NCI-H2107 treated with DMSO at 0.1 percent for 48 hours (cell line): ENCODE data around the gene FAM219A.
A peak's percentile ranks its signal among the peaks of the same experiment; 100 is the strongest.
"Not testable (repeated sequence)": the region's sequence is repeated elsewhere in the genome, so short reads cannot be mapped to it uniquely, and the experiment has no call there.

Experiments
- DNase-seq: peaks from one replicate; lab custom pipeline; 2025; ENCODE audit not compliant: unreplicated experiment; lab: John Stamatoyannopoulos, UW

The FAM219A gene

DNA sequence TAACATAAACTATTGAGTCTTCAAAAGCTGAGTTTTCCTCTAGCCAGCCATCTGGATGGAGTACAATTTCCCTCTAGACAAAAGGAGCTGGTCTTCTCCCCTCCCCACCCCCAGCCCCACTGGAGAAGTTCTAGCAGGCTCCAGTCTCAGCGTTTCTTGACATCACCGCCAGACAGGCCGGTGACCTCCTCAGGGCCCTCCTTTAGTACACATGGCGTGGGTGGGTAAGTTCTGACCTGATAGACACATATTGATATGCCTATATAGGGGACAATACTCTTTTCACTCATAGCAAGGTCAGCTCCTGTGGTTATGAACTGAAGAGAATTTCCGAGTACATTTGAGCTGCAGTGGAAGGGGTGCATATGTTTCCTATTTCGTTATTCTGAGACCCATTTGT lies 27.5 kb upstream of the FAM219A start:
- DNase-seq, result no peak

DNA sequence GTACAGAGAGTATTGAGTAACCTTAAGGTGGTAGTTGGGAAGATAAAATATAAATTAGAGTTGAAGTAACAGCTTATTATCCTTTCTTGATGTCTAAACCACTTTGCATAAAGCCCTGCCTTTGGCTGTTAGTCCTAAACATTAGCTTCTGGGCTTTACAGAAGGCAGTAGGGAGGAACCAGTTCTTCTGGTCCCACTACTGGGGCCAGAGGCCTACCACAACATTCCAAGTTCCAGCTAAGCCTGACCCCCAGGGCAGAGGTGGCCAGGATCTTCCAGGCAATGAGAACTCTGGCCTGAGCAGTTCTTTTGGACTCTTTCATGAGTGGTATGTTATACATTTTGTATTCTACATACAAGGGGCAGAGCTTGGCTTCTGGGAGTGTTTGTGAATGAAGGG lies 26.3 kb upstream of the FAM219A start:
- no peak for DNase-seq

DNA sequence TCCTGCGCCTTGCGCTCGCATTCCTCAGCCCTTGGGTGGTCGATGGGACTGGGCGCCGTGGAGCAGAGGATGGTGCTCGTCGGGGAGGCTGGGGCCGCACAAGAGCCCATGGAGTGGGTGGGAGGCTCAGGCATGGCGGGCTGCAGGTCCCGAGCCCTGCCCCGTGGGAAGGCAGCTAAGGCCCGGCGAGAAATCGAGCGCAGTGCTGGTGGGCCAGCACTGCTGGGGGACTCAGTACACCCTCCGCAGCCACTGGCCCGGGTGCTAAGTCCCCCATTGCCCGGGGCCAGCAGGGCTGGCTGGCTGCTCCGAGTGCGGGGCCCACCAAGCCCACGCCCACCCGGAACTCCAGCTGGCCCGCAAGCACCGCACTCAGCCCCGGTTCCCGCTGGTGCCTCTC lies 24.4 kb upstream of the FAM219A start:
- not testable (repeated sequence) for DNase-seq

DNA sequence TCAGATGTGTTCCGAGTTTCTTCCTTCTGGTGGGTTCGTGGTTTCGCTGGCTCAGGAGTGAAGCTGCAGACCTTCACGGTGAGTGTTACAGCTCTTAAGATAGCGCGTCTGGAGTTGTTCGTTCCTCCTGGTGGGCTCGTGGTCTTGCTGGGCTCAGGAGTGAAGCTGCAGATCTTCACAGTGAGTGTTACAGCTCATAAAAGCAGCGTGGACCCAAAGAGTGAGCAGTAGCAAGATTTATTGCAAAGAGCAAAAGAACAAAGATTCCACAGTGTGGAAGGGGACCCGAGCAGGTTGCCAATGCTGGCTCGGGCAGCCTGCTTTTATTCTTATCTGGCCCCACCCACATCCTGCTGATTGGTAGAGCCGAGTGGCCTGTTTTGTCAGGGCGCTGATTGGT lies 23.2 kb upstream of the FAM219A start:
- DNase-seq, result not testable (repeated sequence)

DNA sequence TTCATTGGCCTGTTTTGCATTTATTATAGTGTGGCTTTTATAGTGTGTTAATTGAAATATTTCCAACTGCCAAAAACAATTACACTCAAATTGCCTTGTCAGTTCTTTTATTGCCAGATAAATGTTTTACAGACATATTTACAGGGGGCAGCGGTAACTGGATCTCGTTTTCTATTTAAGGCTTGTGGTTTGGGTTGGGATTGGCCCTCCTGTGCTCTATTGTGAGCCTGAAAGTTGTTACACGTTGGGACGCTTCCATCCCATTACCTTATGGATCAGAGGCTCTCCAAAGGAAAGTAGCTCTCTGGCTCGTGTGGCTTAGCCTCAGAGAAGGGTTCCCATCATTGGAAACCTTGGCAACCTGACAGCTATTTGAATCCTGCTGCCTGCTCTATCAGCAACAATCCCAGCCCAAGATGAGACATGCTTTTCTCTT lies 21.1 kb upstream of the FAM219A start:
- peak; percentile 93 for DNase-seq

DNA sequence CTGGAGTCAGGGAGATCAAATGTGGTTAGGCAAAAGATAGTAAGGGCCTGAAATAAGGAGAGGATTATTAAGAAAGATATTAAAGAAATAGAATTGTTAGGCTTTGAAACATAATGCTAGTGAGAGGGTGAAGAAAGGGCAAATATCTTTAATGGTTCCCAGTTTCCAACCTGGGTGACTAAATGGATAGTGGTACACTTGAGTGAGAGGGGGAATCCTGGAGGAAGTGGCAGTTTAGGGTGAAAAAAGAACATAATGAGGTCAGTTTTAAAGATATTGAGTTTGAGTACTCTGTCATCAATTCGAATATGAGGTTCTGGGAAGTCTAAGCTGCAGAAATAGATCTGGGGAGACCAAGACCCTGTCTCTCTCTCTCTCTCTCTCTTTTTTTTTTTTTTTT lies 19.2 kb upstream of the FAM219A start:
- DNase-seq, result no peak

DNA sequence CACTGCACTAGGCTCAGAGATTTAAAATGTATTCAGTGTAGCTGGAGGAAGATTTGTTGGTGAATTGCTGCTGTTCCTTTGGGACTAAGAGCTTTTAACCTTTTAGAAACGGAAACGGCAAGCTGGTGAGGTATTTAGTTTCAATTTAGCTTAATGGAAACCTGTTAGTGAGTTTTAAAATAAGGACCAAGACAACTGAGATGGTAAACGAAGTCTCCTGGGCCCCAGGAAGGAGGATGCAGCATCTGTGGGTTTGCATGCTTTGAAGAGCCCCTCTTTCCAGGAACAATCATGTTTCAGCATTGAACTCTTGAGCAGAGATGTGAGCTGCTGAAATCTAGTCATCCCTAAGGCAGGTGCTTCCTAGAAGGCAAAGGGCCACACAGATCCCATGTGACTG lies 16.7 kb upstream of the FAM219A start:
- peak; percentile 41 for DNase-seq

DNA sequence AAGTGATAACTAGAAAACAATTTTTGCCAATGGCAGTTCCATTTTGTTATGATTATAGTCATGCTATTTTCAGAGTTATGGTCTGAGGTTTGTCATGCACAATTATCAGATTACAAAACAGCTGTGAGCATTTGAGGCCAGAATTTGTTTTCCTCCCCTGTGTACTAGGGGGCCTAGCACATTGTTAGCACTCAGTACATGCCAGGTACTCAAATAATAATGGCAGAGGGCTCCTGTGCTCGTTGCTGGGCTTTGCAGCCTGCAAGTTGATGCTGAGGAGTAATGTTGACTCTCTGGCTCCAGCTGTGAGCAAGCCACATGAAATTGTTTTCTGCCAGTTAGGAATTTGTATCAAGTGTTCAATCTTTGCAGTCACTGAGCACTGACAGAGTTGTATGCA lies 7.1 kb upstream of the FAM219A start:
- peak; percentile 68 for DNase-seq

DNA sequence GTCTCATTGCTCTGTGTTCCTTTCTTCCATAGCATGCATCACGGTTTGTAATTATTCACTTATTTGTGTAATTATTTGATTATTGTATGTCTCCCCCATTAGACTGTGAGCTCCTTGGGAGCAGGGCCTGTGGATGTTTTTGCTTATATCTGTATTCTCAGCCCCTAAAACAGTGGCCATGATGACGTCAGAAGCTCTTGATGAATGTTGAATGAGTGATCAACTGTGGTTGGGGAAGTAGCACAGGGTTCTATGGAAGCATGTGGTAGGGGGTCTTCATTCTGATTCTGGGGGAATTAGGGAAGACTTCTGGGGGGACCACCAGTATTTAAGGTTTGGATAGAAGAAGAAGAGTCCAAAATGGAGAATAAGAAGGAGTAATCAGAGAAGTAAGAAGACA lies 6.2 kb upstream of the FAM219A start:
- DNase-seq, result no peak

DNA sequence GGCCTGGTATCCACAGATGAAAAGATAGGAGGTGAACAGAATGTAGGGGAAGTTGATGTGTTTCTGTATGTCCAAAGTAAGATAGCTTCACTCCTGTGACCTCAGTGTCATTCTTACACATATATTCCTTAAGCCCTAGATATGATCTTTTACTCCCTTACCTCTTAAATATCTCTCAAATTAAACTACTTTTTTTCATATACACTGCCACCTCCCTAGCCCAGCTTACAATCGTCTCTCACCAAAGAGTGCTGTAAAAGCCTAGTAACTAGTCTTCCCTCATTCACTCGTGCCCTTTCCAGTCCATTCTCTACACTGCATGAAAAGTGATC lies 5.5 kb upstream of the FAM219A start:
- no peak for DNase-seq

DNA sequence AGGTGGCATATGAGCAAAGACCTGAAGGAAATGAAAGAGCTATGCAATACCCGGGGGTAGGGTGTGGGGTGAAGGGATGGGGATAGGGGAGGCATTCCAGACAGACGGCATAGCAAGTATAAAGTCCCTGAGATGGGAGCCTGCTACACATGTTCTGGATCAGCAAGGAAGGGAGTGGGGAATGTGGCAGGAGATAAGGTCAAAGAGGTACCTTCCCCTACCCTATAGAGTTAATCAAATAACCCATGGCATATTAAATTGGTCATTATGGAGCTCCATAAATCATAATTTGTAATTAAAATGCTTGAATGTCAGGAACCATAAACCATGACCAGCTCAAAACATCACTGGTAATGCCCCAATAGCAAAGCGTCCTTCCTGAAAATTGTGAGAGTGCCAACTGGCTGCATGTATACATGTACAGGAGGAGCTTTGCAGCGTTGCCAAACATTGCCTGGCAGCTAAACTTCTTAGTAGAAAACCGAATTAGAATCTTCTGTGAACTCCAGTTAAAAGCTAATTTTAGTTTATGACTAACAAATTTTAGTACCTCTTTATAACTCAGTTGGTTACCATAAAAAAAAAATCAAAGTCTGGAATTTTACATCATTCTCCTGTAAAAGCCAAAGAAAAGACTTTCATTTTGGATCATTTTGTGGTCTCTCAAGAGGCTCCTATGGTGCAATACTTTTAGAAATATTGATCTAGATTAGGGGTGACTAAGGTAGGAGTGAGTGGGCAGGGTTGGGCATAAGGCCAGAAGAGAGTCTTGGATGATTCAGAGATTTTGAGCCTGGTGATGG lies 4.9 kb upstream of the FAM219A start:
- DNase-seq, result no peak

DNA sequence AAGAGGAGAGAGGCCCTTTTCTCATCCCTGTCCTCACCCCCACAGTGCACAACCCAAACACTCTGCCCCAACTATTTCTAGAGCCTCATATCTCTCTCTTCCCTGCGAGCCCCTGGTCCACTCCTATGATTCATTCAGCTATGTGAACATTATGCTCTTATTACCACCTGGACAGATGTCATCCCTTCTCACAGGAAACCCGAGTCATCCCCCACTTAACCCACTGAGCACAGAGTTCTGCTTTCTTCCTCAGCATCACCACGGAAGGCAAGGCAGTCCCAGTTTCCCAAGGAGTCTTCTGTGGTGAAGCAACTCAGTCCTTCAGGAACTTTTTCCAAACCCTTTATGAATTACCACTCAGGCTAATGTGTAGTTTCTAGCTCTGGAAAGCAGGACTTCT lies 1.6 kb upstream of the FAM219A start:
- no peak for DNase-seq

DNA sequence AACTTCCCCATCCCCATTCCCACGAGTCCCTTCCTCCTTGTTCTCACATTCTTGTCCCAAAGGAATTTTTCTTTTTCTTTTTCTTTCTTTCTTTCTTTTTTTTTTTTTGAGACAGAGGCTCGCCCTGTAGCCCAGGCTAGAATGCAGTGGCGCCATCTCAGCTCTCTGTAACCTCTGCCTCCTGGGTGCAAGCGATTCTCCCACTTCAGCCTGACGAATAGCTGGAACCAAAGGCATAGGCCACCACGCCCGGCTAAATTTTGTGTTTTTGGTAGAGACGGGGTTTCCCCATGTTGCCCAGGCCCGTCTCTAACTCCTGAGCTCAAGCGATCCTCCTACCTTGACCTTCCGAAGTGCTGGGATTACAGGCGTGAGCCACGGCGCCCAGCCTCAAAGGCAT lies 986 bp upstream of the FAM219A start:
- DNase-seq, result no peak

DNA sequence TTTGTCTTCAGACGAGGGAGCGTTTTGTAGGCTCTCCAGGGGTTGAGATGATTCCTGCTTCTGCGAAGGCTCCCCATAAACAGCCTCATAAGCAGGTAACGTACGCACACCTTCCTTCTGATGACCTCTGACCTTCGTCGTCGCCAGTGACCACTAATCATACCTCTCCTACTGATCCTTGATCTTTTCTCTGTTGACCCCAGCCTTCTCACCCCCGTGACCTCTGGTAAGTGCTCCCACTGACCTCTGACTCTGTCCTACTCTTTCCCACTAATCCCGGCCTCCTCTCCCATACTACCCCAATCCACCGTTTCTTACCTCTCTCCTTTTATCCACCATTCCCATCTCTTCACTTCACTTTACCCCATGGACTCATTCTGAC lies 580 bp upstream of the FAM219A start:
- DNase-seq, result no peak

DNA sequence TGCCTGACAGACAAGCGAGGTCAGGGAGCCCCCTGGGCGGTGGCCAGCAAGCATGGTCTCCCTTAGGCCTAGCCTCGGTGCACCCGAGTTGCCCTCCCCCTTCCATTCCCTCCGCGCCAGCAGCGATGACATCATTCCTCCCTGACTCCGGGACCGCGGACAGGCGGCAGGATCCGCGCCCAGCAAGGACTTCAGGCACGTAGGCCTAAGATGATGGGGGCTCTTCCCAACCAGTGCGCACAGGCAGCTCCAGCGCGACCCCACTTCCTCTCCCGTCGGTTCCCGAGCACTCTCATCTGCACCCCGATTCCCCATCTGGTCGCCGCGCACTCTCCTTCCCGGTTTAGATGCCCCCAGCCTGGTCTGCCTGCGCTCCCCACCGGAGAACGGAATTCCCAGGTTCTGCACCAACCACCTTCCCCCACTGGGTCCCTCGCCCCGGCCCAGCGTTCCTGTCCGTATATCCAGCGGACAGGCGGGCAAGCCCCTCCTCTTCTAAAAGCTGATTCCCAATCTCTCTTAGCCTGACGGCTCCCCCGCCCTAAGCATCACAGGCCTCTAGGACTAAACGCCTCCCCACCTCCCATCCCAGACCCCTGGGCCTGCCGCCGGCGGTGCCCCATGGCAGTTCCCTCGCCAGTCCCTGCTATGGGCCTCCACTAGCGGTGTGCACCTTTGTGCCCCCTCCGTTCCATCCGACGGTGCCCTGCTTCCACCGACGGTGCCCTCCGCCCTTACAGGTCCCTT lies 931 bp downstream of the FAM219A start:
- DNase-seq, result peak; percentile 54

DNA sequence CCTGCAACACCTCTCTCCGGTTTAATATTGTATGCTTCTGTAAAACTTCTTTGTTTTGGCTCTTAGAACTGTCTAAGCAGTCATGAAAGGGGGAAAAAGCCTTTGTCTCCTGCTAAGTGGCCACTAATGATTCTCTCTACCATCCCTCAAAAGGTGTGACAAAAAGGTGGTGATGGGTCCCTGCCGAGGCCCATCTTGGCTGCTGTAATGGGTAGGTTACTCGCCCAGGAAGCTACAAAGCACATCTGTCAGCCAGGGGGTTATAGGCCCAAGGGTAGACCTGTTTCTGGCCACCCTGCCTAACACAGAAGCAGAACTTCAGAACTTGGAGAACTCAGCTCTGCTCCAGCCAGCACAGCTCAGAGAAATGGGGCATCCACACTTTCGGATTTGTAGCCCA lies 1.6 kb downstream of the FAM219A start:
- no peak for DNase-seq

DNA sequence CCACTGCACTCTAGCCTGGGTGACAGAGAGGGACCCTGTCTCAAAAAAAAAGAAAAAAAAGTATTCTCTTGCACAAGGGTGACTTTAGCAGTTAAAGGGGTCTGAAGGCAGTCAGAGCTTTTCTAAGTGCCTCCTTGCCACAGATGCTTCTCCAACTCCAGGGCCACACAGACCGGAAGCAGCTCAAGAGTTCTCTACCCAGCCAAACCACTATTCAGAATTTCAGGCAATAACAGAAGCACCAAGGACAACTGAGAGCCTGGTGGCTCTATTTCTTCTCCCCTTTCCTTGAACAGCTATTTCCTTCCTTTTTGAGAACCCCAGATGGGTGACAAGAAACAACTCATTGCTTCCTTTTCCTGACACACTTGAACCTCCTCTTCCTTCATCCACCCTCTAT lies 2.2 kb downstream of the FAM219A start:
- DNase-seq, result no peak

DNA sequence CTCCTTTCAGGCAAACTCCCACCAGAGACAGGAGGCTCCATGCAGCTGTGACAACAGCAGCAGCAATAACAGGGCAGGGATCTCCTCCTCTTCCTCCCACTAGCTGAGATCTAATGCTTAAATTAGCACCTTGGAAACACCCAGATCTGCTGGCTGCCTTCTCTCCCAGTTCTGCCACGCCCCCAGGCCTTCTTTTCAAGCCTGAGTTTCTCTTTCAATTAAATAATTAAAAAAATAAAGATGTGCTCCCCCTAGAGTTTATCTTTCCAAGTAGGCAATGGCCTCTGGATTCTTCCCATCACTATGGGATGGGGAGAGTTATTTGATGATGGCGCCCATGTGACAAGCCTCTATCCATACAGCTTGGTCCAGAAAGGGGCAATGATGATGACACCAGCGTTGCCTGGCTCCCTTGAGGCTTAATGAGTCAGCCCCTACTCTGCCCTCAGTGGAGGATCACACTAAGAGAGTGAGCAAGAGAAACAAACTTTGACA lies 3.8 kb downstream of the FAM219A start:
- no peak for DNase-seq

DNA sequence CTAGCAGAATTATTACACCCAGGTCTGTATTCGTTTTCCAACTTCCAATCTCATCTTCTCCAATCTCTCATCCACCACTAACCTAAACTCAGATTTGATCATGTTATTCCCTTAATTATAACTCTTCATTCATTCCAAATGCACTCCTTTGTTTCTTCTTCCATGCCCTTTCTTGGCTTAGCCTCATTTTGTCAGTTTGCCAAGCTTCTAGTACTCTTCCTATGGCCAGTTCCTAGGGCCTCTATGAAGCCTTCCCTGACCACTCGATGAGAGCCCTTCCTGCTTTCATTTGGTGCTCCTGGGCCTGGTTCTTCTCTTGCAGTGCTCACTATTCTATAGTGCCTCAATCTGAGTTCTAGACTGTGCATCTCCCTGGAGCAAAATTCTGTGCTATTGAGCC lies 5.8 kb downstream of the FAM219A start:
- no peak for DNase-seq

DNA sequence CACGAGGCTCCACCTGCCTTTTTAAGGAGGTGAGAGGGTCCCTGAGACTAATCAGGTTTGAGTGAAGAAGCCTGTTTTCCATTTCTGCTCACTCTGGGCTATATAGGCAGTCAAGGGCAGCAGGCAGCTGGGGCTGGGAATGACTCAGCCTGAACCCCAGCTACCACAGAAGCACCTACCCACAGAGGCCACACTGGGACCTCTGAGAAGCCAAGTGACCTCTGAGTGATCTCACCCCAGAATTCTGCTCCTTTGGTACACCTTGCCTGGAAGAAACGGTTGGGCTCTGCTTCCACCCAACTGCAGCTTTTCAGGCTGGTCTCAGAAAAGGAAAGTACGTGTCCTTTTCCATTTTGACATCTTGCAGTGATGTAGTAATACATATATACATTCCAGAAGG lies 6.8 kb downstream of the FAM219A start:
- DNase-seq, result no peak

DNA sequence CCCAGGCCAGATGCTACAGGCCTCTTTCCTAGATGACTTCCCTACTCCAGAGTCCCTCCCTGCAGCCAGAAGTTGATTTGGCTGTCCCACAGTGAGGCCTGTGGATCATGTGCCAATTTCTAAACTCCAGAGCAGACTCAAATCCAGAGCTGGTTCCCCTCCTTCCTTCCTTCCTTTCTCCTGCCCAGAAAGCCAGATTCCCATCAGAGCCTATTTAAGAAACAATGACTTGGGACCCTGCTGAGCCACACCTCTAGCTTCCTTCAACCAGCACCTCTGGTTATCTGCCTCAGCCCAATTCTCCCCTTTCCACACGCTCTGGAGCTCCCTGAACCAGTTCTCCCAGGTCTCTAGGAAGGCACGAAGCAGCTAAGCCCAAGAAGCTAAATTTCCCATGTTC lies 7.2 kb downstream of the FAM219A start:
- DNase-seq, result no peak

DNA sequence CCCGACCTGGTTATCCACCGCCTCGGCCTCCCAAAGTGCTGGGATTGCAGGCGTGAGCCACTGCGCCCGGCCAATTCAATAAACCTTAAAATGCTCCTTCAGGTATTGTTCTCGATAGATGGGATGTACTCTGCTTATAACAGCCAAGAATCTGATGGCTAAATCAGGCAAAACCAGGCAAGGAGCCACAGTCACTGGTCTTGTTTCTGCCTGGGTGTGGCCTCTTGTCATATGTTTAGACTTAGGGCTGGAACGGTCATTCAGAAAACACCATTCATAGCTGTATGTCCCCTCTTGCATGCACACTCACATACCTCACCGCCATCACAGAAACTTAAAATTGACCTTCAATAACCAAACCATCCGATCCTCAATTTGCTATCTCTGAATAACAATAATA lies 7.7 kb downstream of the FAM219A start:
- no peak for DNase-seq

DNA sequence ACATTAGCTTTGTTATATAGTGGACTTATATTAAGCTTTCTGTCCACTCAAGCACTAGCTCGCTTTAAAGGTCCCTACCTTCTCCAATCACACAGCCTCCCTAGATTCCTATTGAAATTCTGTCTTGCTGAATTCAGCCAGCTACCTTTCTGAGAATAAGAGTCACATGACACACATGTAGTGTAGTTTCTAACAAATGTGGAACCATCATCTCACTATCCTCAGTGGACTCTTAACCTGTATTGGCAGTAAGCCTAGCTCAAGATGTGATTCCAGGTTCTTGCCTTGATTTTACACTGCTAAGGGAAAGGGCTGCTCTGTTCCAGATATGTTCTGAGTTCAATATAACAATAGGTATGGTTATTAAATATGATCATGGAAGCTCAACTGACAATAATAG lies 11.4 kb downstream of the FAM219A start:
- DNase-seq, result no peak
